SHP77 treated with DMSO at 0.1 percent for 48 hours (cell line): ENCODE data around the gene GIGYF1.
"Not testable (repeated sequence)": the region's sequence is repeated elsewhere in the genome, so short reads cannot be mapped to it uniquely, and the experiment has no call there.

ENCODE experiments used
- DNase-seq: peaks from one replicate; lab custom pipeline; 2025; lab: John Stamatoyannopoulos, UW

The GIGYF1 gene

GRCh38 chr7:100706672-100707311, 12.7 kb upstream of the GIGYF1 start:
- no peak for DNase-seq

- peak; percentile 88 for DNase-seq
Observed at GRCh38 chr7:100705753-100706671, 12.0 kb upstream of the GIGYF1 start, which contains the start of gene POP7. POP7 (plus strand) TSS chr7:100706121; CDS start chr7:100706831, 710 bp downstream.

GRCh38 chr7:100705320-100705752, 11.3 kb upstream of the GIGYF1 start:
- peak; percentile 8 for DNase-seq

GRCh38 chr7:100701089-100701488, 7.0 kb upstream of the GIGYF1 start:
- DNase-seq: not testable (repeated sequence)

- no peak for DNase-seq
Observed at GRCh38 chr7:100699018-100699417, 5.0 kb upstream of the GIGYF1 start.

GRCh38 chr7:100696123-100696521, 2.1 kb upstream of the GIGYF1 start:
- DNase-seq: no peak

- no peak for DNase-seq
Observed at GRCh38 chr7:100693312-100694097, 545 bp downstream of the GIGYF1 start.

- DNase-seq: no peak
Observed at GRCh38 chr7:100692578-100692961, 1.5 kb downstream of the GIGYF1 start.

GRCh38 chr7:100691676-100692577, 2.1 kb downstream of the GIGYF1 start:
- DNase-seq: peak; percentile 22

GRCh38 chr7:100689230-100690135, 4.6 kb downstream of the GIGYF1 start:
- DNase-seq: no peak

- no peak for DNase-seq
Observed at GRCh38 chr7:100688326-100688860, 5.7 kb downstream of the GIGYF1 start.

- no peak for DNase-seq
Observed at GRCh38 chr7:100687751-100688300, 6.2 kb downstream of the GIGYF1 start.

GRCh38 chr7:100687261-100687660, 6.8 kb downstream of the GIGYF1 start:
- DNase-seq: no peak

- DNase-seq: no peak
Observed at GRCh38 chr7:100686822-100687211, 7.2 kb downstream of the GIGYF1 start.

GRCh38 chr7:100686201-100686821, 7.7 kb downstream of the GIGYF1 start:
- no peak for DNase-seq

GRCh38 chr7:100685631-100686145, 8.4 kb downstream of the GIGYF1 start:
- DNase-seq: no peak

GRCh38 chr7:100685049-100685605, 8.9 kb downstream of the GIGYF1 start:
- no peak for DNase-seq

GRCh38 chr7:100684534-100685042, 9.5 kb downstream of the GIGYF1 start:
- no peak for DNase-seq
